GM18867 (cell line): Measurements from ENCODE around the gene GJB2.
A peak's percentile ranks its signal among the peaks of the same experiment; 100 is the strongest.
"Not testable (repeated sequence)": the region's sequence is repeated elsewhere in the genome, so short reads cannot be mapped to it uniquely, and the experiment has no call there.

Experiments
- ATAC-seq: cut with Tn5 transposase; IDR thresholded peaks from one replicate; pipeline ENCODE4 v1.9.1; 2021; ENCODE audit warnings: mild to moderate bottlenecking, moderate library complexity; ENCODE audit not compliant: unreplicated experiment

Gene GJB2

GRCh38 chr13:20171364-20171763 lies 21.4 kb downstream of the GJB2 start:
- ATAC-seq, result no peak

- ATAC-seq, result no peak
Measured at GRCh38 chr13:20170921-20171320, 21.8 kb downstream of the GJB2 start.

DNA sequence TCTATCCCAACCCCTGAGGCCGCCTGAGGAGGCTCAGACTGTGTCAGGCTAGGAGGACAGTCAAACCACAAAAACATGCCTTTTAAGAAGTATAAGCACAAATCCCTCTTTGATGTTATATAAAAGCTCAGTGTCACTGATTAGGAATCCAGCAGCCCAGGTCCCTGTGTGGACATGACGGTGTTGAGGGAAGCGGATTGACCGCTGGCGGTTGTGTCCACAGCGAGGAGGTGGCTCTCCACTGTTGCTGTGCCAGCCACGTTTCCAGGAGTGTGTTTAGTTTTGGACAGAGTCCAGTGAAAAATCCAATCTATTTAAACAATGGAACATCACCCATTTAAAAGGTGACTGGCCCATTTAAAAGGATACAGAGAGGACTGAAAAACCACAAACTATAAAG lies 24.3 kb downstream of the GJB2 start:
- ATAC-seq, result no peak

- no peak for ATAC-seq
Measured at GRCh38 chr13:20165417-20166257, 27.1 kb downstream of the GJB2 start.

GRCh38 chr13:20161951-20162300 lies 30.8 kb downstream of the GJB2 start:
- ATAC-seq, result no peak

- ATAC-seq, result peak; percentile 58
Measured at GRCh38 chr13:20161275-20161950, 31.3 kb downstream of the GJB2 start.

DNA sequence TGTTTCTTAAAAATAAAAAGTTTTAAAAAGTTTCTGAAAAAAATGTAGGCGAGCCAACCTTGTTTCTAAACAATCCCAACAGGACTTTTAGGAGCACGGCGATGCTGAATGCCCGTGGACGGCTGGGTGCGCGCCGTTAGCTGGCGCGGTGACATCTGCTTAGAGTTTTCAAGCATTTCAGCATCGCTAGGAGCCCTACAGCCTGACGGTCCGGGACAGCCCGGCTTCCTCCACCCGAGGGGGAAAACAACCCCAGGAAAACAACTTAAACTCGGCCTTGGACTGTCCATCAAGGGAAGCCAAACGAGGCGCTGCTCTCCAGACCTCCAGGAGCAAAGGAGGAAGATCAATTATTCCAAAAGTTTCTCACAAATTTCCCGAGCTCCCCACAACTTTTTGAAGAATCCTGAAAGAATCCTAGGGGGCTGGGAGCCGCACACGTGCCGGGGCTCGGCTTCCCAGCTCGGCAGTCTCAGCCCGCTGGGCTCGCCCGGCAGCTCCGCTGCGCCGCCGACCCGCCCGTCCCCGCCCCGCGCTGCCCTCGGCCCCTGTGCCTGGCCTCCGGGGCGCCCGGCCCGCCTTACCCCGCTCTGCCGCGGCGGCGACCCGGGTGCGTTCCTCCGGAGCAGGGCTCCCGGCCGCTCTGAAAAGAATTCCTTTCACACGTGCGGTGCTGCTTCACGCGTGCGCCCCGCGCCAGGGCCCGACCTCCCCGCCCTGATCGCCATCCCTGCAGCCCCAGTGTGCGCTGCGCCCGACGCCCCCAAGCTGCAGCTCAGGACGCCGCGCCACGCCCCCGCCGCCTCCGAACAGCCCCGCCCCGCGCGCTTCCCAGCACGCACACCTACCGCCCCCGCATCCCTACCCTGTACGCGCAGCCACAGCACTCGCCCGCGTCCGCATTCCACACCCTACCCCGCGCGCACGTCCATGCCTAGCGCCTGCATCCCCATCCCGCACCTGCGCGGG lies 32.1 kb downstream of the GJB2 start, which contains the start of gene GJA3:
Gene GJA3, minus strand, starts transcription at position 747 of the 969 bp plus-strand sequence. CDS start 17,764 bp downstream, outside the sequence.
- peak; percentile 72 for ATAC-seq

DNA sequence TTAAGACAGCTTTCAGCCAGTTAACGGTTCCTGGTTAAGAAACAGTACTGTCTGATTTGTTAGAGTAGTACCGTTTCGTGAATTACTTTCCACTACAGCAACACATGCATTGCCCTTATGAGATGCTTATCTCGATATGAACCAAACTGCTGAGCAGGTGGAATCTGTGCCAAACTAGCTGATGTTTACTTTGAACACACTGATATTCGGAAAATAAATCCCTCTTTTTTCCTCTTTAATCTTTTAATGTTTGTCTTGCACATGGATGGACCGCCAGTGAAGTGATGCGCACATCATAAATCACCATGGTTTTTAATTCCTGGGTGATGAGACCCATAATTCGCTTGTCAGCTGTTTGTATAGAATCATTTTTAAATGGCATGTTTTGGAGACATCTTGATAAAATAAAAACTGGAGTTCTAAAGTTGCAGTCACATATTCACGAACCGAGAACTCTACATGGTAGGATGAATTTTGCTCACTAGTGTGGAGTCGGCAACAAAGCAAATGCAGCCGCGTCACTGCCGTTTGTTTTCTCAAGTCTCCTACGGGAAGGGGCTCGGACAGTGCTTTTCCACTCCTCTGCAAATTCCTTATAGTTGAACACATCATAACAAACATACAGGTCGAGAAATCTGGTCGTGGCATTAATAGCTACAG lies 33.0 kb downstream of the GJB2 start:
- no peak for ATAC-seq

GRCh38 chr13:20157151-20157796 lies 35.5 kb downstream of the GJB2 start:
- ATAC-seq, result no peak

GRCh38 chr13:20156702-20157101 lies 36.0 kb downstream of the GJB2 start:
- no peak for ATAC-seq

DNA sequence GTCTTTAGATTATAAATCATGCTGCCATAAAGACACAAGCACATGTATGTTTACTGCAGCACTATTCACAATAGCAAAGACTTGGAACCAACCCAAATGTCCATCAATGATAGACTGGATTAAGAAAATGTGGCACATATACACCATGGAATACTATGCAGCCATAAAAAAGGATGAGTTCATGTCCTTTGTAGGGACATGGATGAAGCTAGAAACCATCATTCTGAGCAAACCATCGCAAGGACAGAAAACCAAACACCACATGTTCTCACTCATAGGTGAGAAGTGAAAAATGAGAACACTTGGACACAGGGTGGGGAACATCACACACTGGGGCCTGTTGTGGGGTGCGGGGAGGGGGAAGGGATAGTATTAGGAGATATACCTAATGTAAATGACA lies 39.4 kb downstream of the GJB2 start:
- not testable (repeated sequence) for ATAC-seq

- no peak for ATAC-seq
Measured at GRCh38 chr13:20151612-20152011, 41.1 kb downstream of the GJB2 start.

DNA sequence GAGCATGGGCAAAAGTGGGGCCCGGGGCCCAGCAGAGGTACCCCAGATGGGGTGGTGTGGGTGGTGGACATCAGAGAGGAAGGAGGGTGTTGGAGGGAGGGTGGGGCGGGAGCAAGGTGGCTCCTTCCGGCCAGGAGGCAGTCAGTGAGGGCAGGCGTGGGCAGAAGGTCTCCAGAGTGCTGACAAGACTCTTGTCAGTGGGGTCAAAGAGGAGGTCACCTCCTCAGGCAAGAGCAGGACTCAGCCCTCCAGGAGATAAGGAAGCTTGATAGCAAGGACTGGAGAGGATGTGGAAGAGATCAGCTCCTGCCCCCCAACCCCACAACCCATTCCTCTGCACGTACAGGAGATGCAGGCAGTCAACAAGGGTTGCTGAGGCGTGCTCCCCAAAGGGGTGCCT lies 41.7 kb downstream of the GJB2 start:
- ATAC-seq, result no peak

DNA sequence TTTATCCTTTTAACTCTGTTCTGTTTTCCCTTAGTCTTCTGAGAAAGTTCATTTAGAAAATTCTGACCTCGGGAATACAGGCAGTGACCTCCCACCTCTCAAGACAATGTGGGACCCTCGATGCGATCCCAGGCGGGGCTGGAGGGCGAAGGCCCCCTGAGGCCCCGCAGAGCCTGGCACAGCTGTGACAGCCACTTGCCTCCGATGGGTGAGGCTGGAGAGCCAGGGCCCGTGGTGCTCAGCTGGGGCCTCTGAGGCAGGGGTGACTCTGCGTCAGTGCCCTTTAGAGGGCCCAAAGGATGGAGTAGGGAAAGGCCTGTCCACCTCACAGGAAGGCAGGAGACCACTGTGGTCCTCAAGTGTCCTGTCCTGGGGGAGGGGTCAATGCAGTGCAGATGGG lies 42.2 kb downstream of the GJB2 start:
- ATAC-seq, result no peak

DNA sequence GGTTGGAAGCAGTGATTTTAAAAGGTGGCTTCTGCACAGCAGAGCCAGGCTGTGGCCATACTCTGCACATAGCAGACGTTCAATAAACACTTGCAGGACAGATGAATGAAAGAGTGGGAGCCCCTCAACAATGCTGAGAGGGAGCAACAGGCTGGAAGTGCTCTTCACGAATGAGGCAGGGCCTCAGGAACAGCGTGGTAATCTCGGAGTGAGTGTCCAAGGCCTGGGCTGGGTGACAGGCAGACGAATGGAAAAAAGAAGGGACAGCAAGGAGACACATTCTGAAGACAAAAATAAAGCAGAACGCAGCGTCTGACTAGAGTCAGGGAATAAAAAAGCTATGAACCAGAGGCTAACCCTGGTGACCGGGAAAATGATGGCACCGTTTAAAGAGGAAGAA lies 43.0 kb downstream of the GJB2 start:
- ATAC-seq, result no peak

- ATAC-seq, result no peak
Measured at GRCh38 chr13:20148501-20149183, 44.1 kb downstream of the GJB2 start.

DNA sequence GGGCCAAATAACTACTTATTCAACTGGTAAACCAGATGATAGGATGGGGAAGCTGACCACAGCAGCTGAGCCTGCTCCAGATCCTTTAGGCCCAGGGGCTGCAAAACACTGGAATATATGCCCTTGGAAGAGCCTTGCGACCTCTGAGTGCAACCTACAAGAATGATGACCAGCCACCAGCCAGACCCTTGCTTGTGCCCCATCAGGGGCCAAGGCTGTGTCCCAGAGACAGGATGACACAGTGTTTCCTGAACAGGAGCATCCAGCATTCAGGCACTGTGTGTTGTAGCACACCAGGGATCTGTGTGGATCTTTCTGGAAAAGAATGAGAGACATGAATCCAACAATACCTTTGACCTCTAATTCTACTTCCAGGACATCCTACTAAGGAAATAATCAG lies 46.4 kb downstream of the GJB2 start:
- no peak for ATAC-seq

- no peak for ATAC-seq
Measured at GRCh38 chr13:20145521-20145920, 47.2 kb downstream of the GJB2 start.

DNA sequence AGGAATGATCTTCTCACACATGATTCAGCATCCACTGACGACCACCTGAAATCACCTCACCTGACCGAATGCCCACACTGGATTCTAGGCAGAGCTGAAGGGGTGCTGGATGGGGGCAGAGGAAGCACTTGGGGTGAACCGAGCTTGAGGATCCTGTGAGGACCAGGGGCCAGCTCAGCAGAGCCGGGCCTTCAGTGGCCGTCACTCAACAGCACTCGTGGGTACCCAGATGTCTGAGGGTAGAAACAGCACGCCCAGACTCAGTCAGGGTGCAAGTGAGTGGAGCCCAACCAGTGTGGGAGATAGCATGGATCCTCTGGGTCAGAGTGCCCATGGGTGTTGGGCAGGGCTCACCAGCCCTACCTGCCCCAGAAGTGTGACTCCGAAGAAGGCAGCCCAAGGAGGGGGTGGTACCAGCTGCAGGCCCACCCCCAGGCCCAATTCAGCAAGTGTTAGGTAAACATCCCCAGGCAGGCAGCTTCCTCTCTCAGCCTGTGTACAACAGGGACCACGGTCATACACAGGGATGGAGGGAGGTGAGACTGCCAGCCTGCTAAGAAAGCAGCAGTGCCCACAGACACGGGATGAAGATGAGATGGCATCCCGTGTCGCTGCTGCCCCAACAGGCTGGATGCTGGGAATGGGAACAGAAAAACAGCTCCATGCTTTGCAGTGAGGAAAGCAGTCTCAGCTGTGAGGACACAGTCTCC lies 48.4 kb downstream of the GJB2 start:
- no peak for ATAC-seq
